Stimulated activated CD4-positive, alpha-beta T cell treated with anti-CD3 and anti-CD28 coated beads, Interleukin-15, amount 100 ng/mL, for 1 hour (primary cell): ENCODE data around the gene LRRC25.
"Not testable (repeated sequence)": the region's sequence is repeated elsewhere in the genome, so short reads cannot be mapped to it uniquely, and the experiment has no call there.

Source experiments
- DNase-seq, 2 donors: peaks; one replicate each; pipeline ENCODE4 v3.0.0-alpha.2; 2020; ENCODE audit warnings: low read depth in 1 of 2, low spot score in 1 of 2

LRRC25 gene

GRCh38 chr19:18380843-18381242, 16.6 kb downstream of the LRRC25 start:
- no peak for DNase-seq

- DNase-seq: no peak
Observed at GRCh38 chr19:18379803-18380747, 17.3 kb downstream of the LRRC25 start.

GRCh38 chr19:18377026-18377425, 20.4 kb downstream of the LRRC25 start:
- no peak for DNase-seq

GRCh38 chr19:18373892-18374629, 23.4 kb downstream of the LRRC25 start:
- no peak for DNase-seq

- no peak for DNase-seq
Observed at GRCh38 chr19:18373407-18373891, 24.0 kb downstream of the LRRC25 start.

- no peak for DNase-seq
Observed at GRCh38 chr19:18368504-18369222, 28.8 kb downstream of the LRRC25 start.

GRCh38 chr19:18366021-18366435, 31.4 kb downstream of the LRRC25 start:
- DNase-seq: no peak

- no peak for DNase-seq
Observed at GRCh38 chr19:18364826-18365528, 32.4 kb downstream of the LRRC25 start.

GRCh38 chr19:18364277-18364825, 33.1 kb downstream of the LRRC25 start:
- DNase-seq: not testable (repeated sequence)

GRCh38 chr19:18363787-18364186, 33.6 kb downstream of the LRRC25 start:
- DNase-seq: no peak

- DNase-seq: no peak
Observed at GRCh38 chr19:18362934-18363542, 34.4 kb downstream of the LRRC25 start.

GRCh38 chr19:18361646-18362045, 35.8 kb downstream of the LRRC25 start:
- no peak for DNase-seq

GRCh38 chr19:18357041-18357440, 40.4 kb downstream of the LRRC25 start:
- DNase-seq: no peak

GRCh38 chr19:18354743-18355142, 42.7 kb downstream of the LRRC25 start:
- DNase-seq: not testable (repeated sequence)

GRCh38 chr19:18353378-18354005, 43.9 kb downstream of the LRRC25 start:
- DNase-seq: no peak

GRCh38 chr19:18351544-18351943, 45.9 kb downstream of the LRRC25 start:
- DNase-seq: no peak

- no peak for DNase-seq
Observed at GRCh38 chr19:18350490-18350889, 46.9 kb downstream of the LRRC25 start.

- no peak for DNase-seq
Observed at GRCh38 chr19:18349524-18350128, 47.8 kb downstream of the LRRC25 start.

- not testable (repeated sequence) for DNase-seq
Observed at GRCh38 chr19:18348818-18349339, 48.5 kb downstream of the LRRC25 start.
